HEK293 (cell line): ENCODE measurements around the gene KMT2D.

Source experiments
- HOXA7 ChIP-seq: sonication (generic); formaldehyde crosslinking; IDR thresholded peaks from 2 replicates; pipeline ENCODE4 v1.8.1; 2022; ENCODE audit warnings: missing genetic modification reagents, borderline replicate concordance
- ZBTB20 ChIP-seq: fragments of 450-650 bp; formaldehyde crosslinking; IDR thresholded peaks from 2 replicates; pipeline ENCODE4 v1.5.1; 2016; ENCODE audit warnings: missing biosample characterization, missing genetic modification characterization
- ZNF274 ChIP-seq, 2 experiments: fragments of 200-500 bp in 1 of 2; fragments of 450-650 bp in 1 of 2; sonication (Bioruptor generic) in 1 of 2; formaldehyde crosslinking in 1 of 2; IDR thresholded peaks; 2 replicates each; pipeline versions ENCODE4 v1.5.1 to v1.6.1; 2014 to 2016; ENCODE audit warnings: borderline replicate concordance in 1 of 2, inconsistent platforms in 1 of 2, low read length in 1 of 2, missing biosample characterization in 1 of 2, missing genetic modification characterization in 1 of 2
- TF ChIP-seq, protein P1 (sequence below): fragments of 450-650 bp; formaldehyde crosslinking; IDR thresholded peaks from 2 replicates; pipeline ENCODE4 v1.5.1; 2016; ENCODE audit warnings: missing biosample characterization, missing genetic modification characterization

GRCh38 chr12:49094975-49095365 is 34.4 kb upstream of the KMT2D start:
- TF ChIP-seq ZBTB20 (no peak), ZNF274 (IDR thresholded peaks at IDR 0.05; ENCODE audit: low read length) (no peak), ZNF274 (tag by site-specific recombination; IDR thresholded peaks at IDR 0.05; ENCODE audit: borderline replicate concordance) (no peak), HOXA7 (CRISPR knock-in tag) (no peak)
- TF ChIP-seq, protein P1, sequence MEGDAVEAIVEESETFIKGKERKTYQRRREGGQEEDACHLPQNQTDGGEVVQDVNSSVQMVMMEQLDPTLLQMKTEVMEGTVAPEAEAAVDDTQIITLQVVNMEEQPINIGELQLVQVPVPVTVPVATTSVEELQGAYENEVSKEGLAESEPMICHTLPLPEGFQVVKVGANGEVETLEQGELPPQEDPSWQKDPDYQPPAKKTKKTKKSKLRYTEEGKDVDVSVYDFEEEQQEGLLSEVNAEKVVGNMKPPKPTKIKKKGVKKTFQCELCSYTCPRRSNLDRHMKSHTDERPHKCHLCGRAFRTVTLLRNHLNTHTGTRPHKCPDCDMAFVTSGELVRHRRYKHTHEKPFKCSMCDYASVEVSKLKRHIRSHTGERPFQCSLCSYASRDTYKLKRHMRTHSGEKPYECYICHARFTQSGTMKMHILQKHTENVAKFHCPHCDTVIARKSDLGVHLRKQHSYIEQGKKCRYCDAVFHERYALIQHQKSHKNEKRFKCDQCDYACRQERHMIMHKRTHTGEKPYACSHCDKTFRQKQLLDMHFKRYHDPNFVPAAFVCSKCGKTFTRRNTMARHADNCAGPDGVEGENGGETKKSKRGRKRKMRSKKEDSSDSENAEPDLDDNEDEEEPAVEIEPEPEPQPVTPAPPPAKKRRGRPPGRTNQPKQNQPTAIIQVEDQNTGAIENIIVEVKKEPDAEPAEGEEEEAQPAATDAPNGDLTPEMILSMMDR (tag by site-specific recombination) = no peak
